ENCODE results near the gene CFAP43.

- TF ChIP-seq EZH2 (IDR thresholded peaks at IDR 0.05), result no peak
- TF ChIP-seq POLR2AphosphoS5 (IDR thresholded peaks at IDR 0.05; ENCODE audit: borderline replicate concordance, low read depth, low read length), result no peak
- no peak for TF ChIP-seq FOXP2 (optimal IDR thresholded peaks at IDR 0.05; ENCODE audit: control extremely low read depth, extremely low read length, insufficient read depth)
Measured at GRCh38 chr10:104258209-104258608, 26.0 kb upstream of the CFAP43 start.
